Natural killer cell (primary cell): ENCODE measurements around the gene CCL28. TPM values are rescaled to one million over a fixed set of nuclear protein-coding genes. Genes with fewer than 3 reads are reported as not detected.
"Not testable (repeated sequence)": the region's sequence is repeated elsewhere in the genome, so short reads cannot be mapped to it uniquely, and the experiment has no call there.

Experiments used
- ATAC-seq, 3 donors: fragments of 150-1000 bp in 2 of 3; fragments of 200-7000 bp in 1 of 3; cut with Tn5 transposase; 1 replicate in 1 of 3; 2 replicates in 2 of 3; pipeline ENCODE4 v1.10.0; 2021; ENCODE audit warnings: mild to moderate bottlenecking in 2 of 3, moderate library complexity in 2 of 3
- DNase-seq, 2 donors: peaks; one replicate each; pipeline versions ENCODE4 v3.0.0 to v3.0.0-alpha.2; 2013 to 2021; ENCODE audit warnings: mixed read lengths in 1 of 2
- H3K27ac ChIP-seq: one replicate; pipeline ENCODE4 v1.5.1; 2013; ENCODE audit warnings: mild to moderate bottlenecking, low read length
- H3K27me3 ChIP-seq: one replicate; pipeline ENCODE4 v1.6.1; 2013; ENCODE audit warnings: low read length; ENCODE audit not compliant: control insufficient read depth, insufficient read depth
- H3K36me3 ChIP-seq: one replicate; pipeline ENCODE4 v1.6.1; 2013; ENCODE audit warnings: low read length; ENCODE audit not compliant: control insufficient read depth, insufficient read depth
- H3K4me1 ChIP-seq: one replicate; pipeline ENCODE4 v1.6.1; 2013; ENCODE audit warnings: low read length; ENCODE audit not compliant: control insufficient read depth, insufficient read depth
- H3K4me3 ChIP-seq: one replicate; pipeline ENCODE4 v1.5.1; 2013; ENCODE audit warnings: low read length
- H3K9me3 ChIP-seq: one replicate; pipeline ENCODE4 v1.6.1; 2013; ENCODE audit warnings: low read length; ENCODE audit not compliant: control insufficient read depth, insufficient read depth
- H3K27ac Mint-ChIP-seq, 2 donors: one replicate each; pipeline ENCODE4 v1.8.0; 2022; ENCODE audit warnings: mild to moderate bottlenecking in 2 of 2, mixed read lengths in 2 of 2, moderate library complexity in 1 of 2
- H3K27me3 Mint-ChIP-seq, 2 donors: one replicate each; pipeline ENCODE4 v1.8.0; 2022; ENCODE audit warnings: low read depth in 2 of 2, mixed read lengths in 2 of 2
- H3K36me3 Mint-ChIP-seq: one replicate; pipeline ENCODE4 v1.8.0; 2022; ENCODE audit warnings: mixed read lengths
- H3K4me1 Mint-ChIP-seq, 2 donors: one replicate each; pipeline ENCODE4 v1.8.0; 2022; ENCODE audit warnings: mixed read lengths in 2 of 2
- H3K4me3 Mint-ChIP-seq: one replicate; pipeline ENCODE4 v1.8.0; 2022; ENCODE audit warnings: mild to moderate bottlenecking, moderate library complexity, mixed read lengths
- H3K9me3 Mint-ChIP-seq, 2 donors: one replicate each; pipeline ENCODE4 v1.8.0; 2022; ENCODE audit warnings: mixed read lengths in 2 of 2
- CTCF ChIP-seq: fragments of 200-600 bp; IDR thresholded peaks from one replicate; pipeline ENCODE4 v1.8.0; 2022; ENCODE audit warnings: antibody characterized with exemption
- whole genome bisulfite sequencing: methylation state at CpG from one replicate; pipeline ENCODE4 v1.1.7; 2013; ENCODE audit warnings: missing lambda C conversion rate; ENCODE audit not compliant: insufficient coverage; 5-methylcytosine and 5-hydroxymethylcytosine counted together
- intact Hi-C: fragments of 100-400 bp; cut with micrococcal nuclease; formaldehyde crosslinking; loops from one replicate; pipeline ENCODE4 v1.14.2; 2022
- total RNA-seq, 4 donors: library from RNA; stranded (reverse); fragments of 120-200 nt in 1 of 4; gene quantifications; one replicate each; pipeline versions ENCODE4 v1.2.3 to v1.2.4, GENCODE V29; 2013 to 2022

Gene CCL28
- total RNA-seq, 3 donors from 2014 or later (not counting 1 experiment from before 2014, with no cell fraction given) = 17.5 to 25.8 (median 25.1) TPM

- no peaks in the 10 kb centered on the region for H3K36me3 ChIP-seq
- intact Hi-C loops = no loop called here
- peaks cover 0 to 4% of the 10 kb centered on the region in 2 donors for H3K4me1 Mint-ChIP-seq
- WGBS = 100% methylated on average over 2 of the region's 3 CpGs
- H3K9me3 Mint-ChIP-seq = peaks cover 0 to 3% of the 10 kb centered on the region in 2 donors
- no peak for TF ChIP-seq CTCF
- H3K27ac ChIP-seq = no peak overlapping the region
- H3K36me3 Mint-ChIP-seq = no peaks in the 10 kb centered on the region
- no peaks in the 10 kb centered on the region for H3K27me3 Mint-ChIP-seq
- H3K4me1 ChIP-seq = no peaks in the 10 kb centered on the region
- H3K4me3 Mint-ChIP-seq = no peak overlapping the region
- H3K27ac Mint-ChIP-seq = no peak overlapping the region
- H3K9me3 ChIP-seq = no peaks in the 10 kb centered on the region
- no peaks in the 10 kb centered on the region for H3K27me3 ChIP-seq
- ATAC-seq (no peak), DNase-seq (no peak)
- H3K4me3 ChIP-seq = no peak overlapping the region
Observed at GRCh38 chr5:43367909-43368669, 44.1 kb downstream of the CCL28 start.

- Histone ChIP-seq H3K27me3 (no peaks in the 10 kb centered on the region), H3K9me3 (no peaks in the 10 kb centered on the region), H3K4me1 (no peaks in the 10 kb centered on the region), H3K36me3 (no peaks in the 10 kb centered on the region), H3K27ac (no peak overlapping the region), H3K4me3 (no peak overlapping the region)
- Mint-ChIP-seq H3K36me3 (no peaks in the 10 kb centered on the region), H3K9me3 (peaks cover 0 to 3% of the 10 kb centered on the region in 2 donors), H3K27me3 (no peaks in the 10 kb centered on the region), H3K4me1 (peaks cover 0 to 4% of the 10 kb centered on the region in 2 donors), H3K27ac (no peak overlapping the region), H3K4me3 (no peak overlapping the region)
- no peak for ATAC-seq
- intact Hi-C loops = no loop called here
- no peak for DNase-seq
- no peak for TF ChIP-seq CTCF
- WGBS = 92% methylated on average over 3 of the region's 3 CpGs
Observed at GRCh38 chr5:43367453-43367852, 44.7 kb downstream of the CCL28 start.

DNA sequence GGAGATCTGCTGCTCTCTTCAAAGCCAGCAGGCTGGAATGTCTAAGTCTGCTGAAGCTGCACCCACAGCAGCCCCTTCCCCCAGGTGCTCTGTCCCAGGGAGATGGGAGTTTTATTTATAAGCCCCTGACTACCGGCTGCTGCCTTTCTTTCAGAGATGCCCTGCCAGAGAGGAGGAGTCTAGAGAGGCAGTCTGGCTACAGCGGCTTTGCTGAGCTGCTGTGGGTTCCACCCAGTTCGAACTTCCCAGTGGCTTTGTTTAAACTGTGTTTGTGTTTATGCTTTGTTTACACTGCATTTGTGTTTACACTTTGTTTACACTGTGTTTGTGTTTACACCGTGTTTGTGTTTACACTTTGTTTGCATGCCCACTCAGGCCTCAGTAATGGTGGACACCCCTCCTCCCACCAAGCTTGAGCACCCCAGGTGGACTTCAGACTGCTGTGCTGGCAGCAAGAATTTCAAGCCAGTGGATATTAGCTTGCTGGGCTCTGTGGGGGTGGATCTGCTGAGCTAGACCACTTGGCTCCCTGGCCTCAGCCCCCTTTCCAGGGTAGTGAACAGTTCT, 45.4 kb downstream of the CCL28 start:
- H3K4me1 ChIP-seq, H3K4me3 ChIP-seq, H3K27me3 ChIP-seq, ATAC-seq, DNase-seq, H3K4me1 Mint-ChIP-seq, H3K9me3 ChIP-seq, H3K36me3 Mint-ChIP-seq, H3K27ac ChIP-seq, intact Hi-C loops, H3K27ac Mint-ChIP-seq, H3K27me3 Mint-ChIP-seq, H3K9me3 Mint-ChIP-seq, H3K36me3 ChIP-seq, H3K4me3 Mint-ChIP-seq: not testable (repeated sequence)
- WGBS = 88% methylated on average over 4 of the region's 4 CpGs

- H3K27ac Mint-ChIP-seq, H3K27me3 ChIP-seq, H3K4me3 Mint-ChIP-seq, H3K4me1 ChIP-seq, H3K9me3 ChIP-seq, H3K36me3 ChIP-seq, DNase-seq, H3K27me3 Mint-ChIP-seq, H3K36me3 Mint-ChIP-seq, H3K4me1 Mint-ChIP-seq, intact Hi-C loops, H3K27ac ChIP-seq, H3K9me3 Mint-ChIP-seq, H3K4me3 ChIP-seq, ATAC-seq: not testable (repeated sequence)
- 100% methylated on average over 1 of the region's 2 CpGs for WGBS
Observed at GRCh38 chr5:43365155-43365554, 47.0 kb downstream of the CCL28 start.
